IMR-90 (cell line): Measurements from ENCODE around the gene FOXC2. TPM values are rescaled to one million over a fixed set of nuclear protein-coding genes. Genes with fewer than 3 reads are reported as not detected.

Experiments
- RCOR1 ChIP-seq: IDR thresholded peaks from 2 replicates; pipeline ENCODE4 v1.6.1; 2012; ENCODE audit warnings: mild to moderate bottlenecking, low read length, improper control_type of control experiment; ENCODE audit not compliant: insufficient replicate concordance
- polyA plus RNA-seq, 3 experiments: library from polyadenylated mRNA; depleted of rRNA; stranded (reverse); fragments of >200 nt; gene quantifications; 2 replicates each; pipeline ENCODE4 v1.2.3, GENCODE V29; 2012; ENCODE audit warnings: low replicate concordance in 1 of 3
- total RNA-seq: library from RNA; depleted of rRNA; stranded (reverse); fragments of >200 nt; gene quantifications from 2 replicates; pipeline ENCODE4 v1.2.3, GENCODE V29; 2012
- TF ChIP-seq, protein P1 (sequence below): conservative IDR thresholded peaks from 2 replicates; pipeline ENCODE4 v1.5.1; 2012; ENCODE audit warnings: mild to moderate bottlenecking, low read depth, low read length, improper control_type of control experiment

The FOXC2 gene
- total and polyA plus RNA-seq, 2 of the 4 experiments (the other 2 are of a cell fraction) = 0.90 to 6.4 TPM

DNA sequence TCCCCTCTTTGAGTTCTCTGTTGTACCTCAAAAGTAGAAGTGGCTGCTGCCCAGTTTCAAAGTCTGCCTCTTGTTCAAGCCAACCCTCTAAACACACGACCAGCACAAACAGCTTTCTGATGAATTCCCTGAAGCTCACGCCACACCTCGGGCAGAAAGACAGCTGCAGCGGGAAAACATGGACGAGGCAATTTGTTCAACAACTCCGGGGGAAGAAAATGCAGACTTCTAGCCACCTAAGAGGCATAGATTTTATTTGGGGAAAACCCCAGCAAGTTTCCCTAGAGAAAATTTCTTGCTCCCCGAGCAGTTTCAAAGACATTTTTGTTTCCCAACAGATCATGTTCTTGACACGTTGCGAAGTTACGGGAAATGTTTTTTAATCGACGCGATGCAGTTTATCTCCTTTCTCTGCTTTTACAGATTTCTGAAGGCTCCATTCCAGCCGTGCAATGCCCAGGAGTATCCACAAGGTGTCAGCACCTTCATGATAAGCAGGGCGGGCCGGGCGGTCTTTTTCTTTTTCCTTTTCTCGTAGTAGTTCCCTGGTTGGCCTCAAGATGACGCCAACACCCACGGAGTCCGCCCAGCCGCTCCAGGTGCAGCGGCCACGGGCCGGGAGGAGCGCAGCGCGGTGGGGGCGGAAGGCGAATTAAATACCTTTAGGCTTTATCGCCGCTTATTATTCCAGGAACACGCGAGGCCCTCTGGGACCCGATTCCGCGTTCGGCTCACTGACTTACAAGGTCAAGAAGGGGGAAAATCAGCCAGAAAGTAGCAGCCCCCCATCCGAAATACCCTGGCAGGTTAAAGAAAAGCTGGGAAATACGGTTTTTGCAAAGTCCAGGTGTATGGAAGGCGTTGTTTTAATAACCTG lies 2.9 kb upstream of the FOXC2 start (continued):
- TF ChIP-seq, protein P1, sequence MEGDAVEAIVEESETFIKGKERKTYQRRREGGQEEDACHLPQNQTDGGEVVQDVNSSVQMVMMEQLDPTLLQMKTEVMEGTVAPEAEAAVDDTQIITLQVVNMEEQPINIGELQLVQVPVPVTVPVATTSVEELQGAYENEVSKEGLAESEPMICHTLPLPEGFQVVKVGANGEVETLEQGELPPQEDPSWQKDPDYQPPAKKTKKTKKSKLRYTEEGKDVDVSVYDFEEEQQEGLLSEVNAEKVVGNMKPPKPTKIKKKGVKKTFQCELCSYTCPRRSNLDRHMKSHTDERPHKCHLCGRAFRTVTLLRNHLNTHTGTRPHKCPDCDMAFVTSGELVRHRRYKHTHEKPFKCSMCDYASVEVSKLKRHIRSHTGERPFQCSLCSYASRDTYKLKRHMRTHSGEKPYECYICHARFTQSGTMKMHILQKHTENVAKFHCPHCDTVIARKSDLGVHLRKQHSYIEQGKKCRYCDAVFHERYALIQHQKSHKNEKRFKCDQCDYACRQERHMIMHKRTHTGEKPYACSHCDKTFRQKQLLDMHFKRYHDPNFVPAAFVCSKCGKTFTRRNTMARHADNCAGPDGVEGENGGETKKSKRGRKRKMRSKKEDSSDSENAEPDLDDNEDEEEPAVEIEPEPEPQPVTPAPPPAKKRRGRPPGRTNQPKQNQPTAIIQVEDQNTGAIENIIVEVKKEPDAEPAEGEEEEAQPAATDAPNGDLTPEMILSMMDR = peak; percentile 100
- no peak for TF ChIP-seq RCOR1
